Activated CD8-positive, alpha-beta T cell treated with anti-CD3 and anti-CD28 coated beads, Interleukin-2, amount 10 ng/mL, durations not matched to agents 7 days and 5 days (primary cell): ENCODE data around the gene NCKAP5. TPM values are rescaled to one million over a fixed set of nuclear protein-coding genes. Genes with fewer than 3 reads are reported as not detected.
"Not testable (repeated sequence)": the region's sequence is repeated elsewhere in the genome, so short reads cannot be mapped to it uniquely, and the experiment has no call there.

Experiments used
- ATAC-seq: fragments of 150-1000 bp; cut with Tn5 transposase; one replicate; pipeline ENCODE4 v1.10.0; 2021; ENCODE audit warnings: moderate library complexity
- CTCF ChIA-PET: fragments of 350-600 bp; sonication (Branson Sonifier 250); formaldehyde crosslinking; loops from one replicate; lab custom pipeline; 2021; ENCODE audit warnings: antibody characterized with exemption; lab: Charles Lee
- POLR2A ChIA-PET: fragments of 350-600 bp; sonication (Branson Sonifier 250); formaldehyde crosslinking; loops from one replicate; lab custom pipeline; 2021; ENCODE audit warnings: antibody characterized with exemption; lab: Charles Lee
- DNase-seq: peaks from one replicate; pipeline ENCODE4 v3.0.0-alpha.2; 2020
- H3K27ac Mint-ChIP-seq: one replicate; pipeline ENCODE4 v1.8.0; 2021; ENCODE audit warnings: mild to moderate bottlenecking, mixed read lengths
- H3K27me3 Mint-ChIP-seq: one replicate; pipeline ENCODE4 v1.8.0; 2021; ENCODE audit warnings: low read depth, mixed read lengths
- H3K36me3 Mint-ChIP-seq: one replicate; pipeline ENCODE4 v1.8.0; 2021; ENCODE audit warnings: low read depth, mixed read lengths
- H3K4me1 Mint-ChIP-seq: one replicate; pipeline ENCODE4 v1.8.0; 2021; ENCODE audit warnings: low read depth, mixed read lengths
- H3K4me3 Mint-ChIP-seq: one replicate; pipeline ENCODE4 v1.8.0; 2021; ENCODE audit warnings: mild to moderate bottlenecking, mixed read lengths
- H3K9me3 Mint-ChIP-seq: one replicate; pipeline ENCODE4 v1.8.0; 2022; ENCODE audit warnings: mixed read lengths; ENCODE audit not compliant: insufficient read depth
- total RNA-seq, 2 experiments: library from RNA; stranded (reverse); gene quantifications; one replicate each; pipeline ENCODE4 v1.2.3, GENCODE V29; 2021

The NCKAP5 gene
- total RNA-seq, 2 experiments from 2014 or later, result not detected

GRCh38 chr2:132698347-132698746 is 869.9 kb downstream of the NCKAP5 start:
- H3K4me1 Mint-ChIP-seq, H3K27me3 Mint-ChIP-seq, H3K27ac Mint-ChIP-seq, POLR2A ChIA-PET, ATAC-seq, H3K4me3 Mint-ChIP-seq, H3K36me3 Mint-ChIP-seq, DNase-seq, H3K9me3 Mint-ChIP-seq, CTCF ChIA-PET: not testable (repeated sequence)

- H3K27me3 Mint-ChIP-seq, result no peaks in the 10 kb centered on the region
- DNase-seq (no peak), ATAC-seq (no peak)
- ChIA-PET POLR2A (no interaction called here), CTCF (no interaction called here)
- H3K4me1 Mint-ChIP-seq, result no peaks in the 10 kb centered on the region
- no peak overlapping the region for H3K27ac Mint-ChIP-seq
- H3K4me3 Mint-ChIP-seq, result no peak overlapping the region
- no peaks in the 10 kb centered on the region for H3K9me3 Mint-ChIP-seq
- no peaks in the 10 kb centered on the region for H3K36me3 Mint-ChIP-seq
Measured at GRCh38 chr2:132697556-132698205, 870.6 kb downstream of the NCKAP5 start.

- H3K36me3 Mint-ChIP-seq, result no peaks in the 10 kb centered on the region
- no peak for DNase-seq
- ChIA-PET CTCF (no interaction called here), POLR2A (no interaction called here)
- no peaks in the 10 kb centered on the region for H3K9me3 Mint-ChIP-seq
- no peaks in the 10 kb centered on the region for H3K27me3 Mint-ChIP-seq
- no peak overlapping the region for H3K4me3 Mint-ChIP-seq
- H3K27ac Mint-ChIP-seq, result no peak overlapping the region
- ATAC-seq, result no peak
- H3K4me1 Mint-ChIP-seq, result no peaks in the 10 kb centered on the region
Measured at GRCh38 chr2:132692816-132693215, 875.4 kb downstream of the NCKAP5 start.

GRCh38 chr2:132691556-132691955 is 876.7 kb downstream of the NCKAP5 start:
- H3K36me3 Mint-ChIP-seq, result no peaks in the 10 kb centered on the region
- H3K4me3 Mint-ChIP-seq, result no peak overlapping the region
- H3K27ac Mint-ChIP-seq, result no peak overlapping the region
- no peaks in the 10 kb centered on the region for H3K27me3 Mint-ChIP-seq
- DNase-seq (no peak), ATAC-seq (no peak)
- no peaks in the 10 kb centered on the region for H3K4me1 Mint-ChIP-seq
- H3K9me3 Mint-ChIP-seq, result no peaks in the 10 kb centered on the region
- ChIA-PET CTCF (no interaction called here), POLR2A (no interaction called here)

- Mint-ChIP-seq H3K4me1 (no peaks in the 10 kb centered on the region), H3K36me3 (no peaks in the 10 kb centered on the region), H3K9me3 (no peaks in the 10 kb centered on the region), H3K27ac (no peak overlapping the region), H3K27me3 (no peaks in the 10 kb centered on the region), H3K4me3 (no peak overlapping the region)
- POLR2A ChIA-PET, result no interaction called here
- ATAC-seq (no peak), DNase-seq (no peak)
- CTCF ChIA-PET, result no interaction called here
Measured at GRCh38 chr2:132690664-132691303, 877.5 kb downstream of the NCKAP5 start.

GRCh38 chr2:132681766-132682165 is 886.5 kb downstream of the NCKAP5 start:
- ChIA-PET CTCF (no interaction called here), POLR2A (no interaction called here)
- DNase-seq (no peak), ATAC-seq (no peak)
- H3K4me1 Mint-ChIP-seq, result no peaks in the 10 kb centered on the region
- H3K4me3 Mint-ChIP-seq, result no peak overlapping the region
- no peak overlapping the region for H3K27ac Mint-ChIP-seq
- H3K36me3 Mint-ChIP-seq, result no peaks in the 10 kb centered on the region
- no peaks in the 10 kb centered on the region for H3K9me3 Mint-ChIP-seq
- H3K27me3 Mint-ChIP-seq, result no peaks in the 10 kb centered on the region

GRCh38 chr2:132680544-132680943 is 887.7 kb downstream of the NCKAP5 start:
- Mint-ChIP-seq H3K36me3 (no peaks in the 10 kb centered on the region), H3K27ac (no peak overlapping the region), H3K9me3 (no peaks in the 10 kb centered on the region), H3K27me3 (no peaks in the 10 kb centered on the region), H3K4me3 (no peak overlapping the region), H3K4me1 (no peaks in the 10 kb centered on the region)
- ChIA-PET POLR2A (no interaction called here), CTCF (no interaction called here)
- DNase-seq (no peak), ATAC-seq (no peak)

GRCh38 chr2:132678483-132678882 is 889.8 kb downstream of the NCKAP5 start:
- Mint-ChIP-seq H3K4me1 (no peaks in the 10 kb centered on the region), H3K27me3 (no peaks in the 10 kb centered on the region), H3K9me3 (no peaks in the 10 kb centered on the region), H3K4me3 (no peak overlapping the region), H3K36me3 (no peaks in the 10 kb centered on the region), H3K27ac (no peak overlapping the region)
- ATAC-seq (no peak), DNase-seq (no peak)
- CTCF ChIA-PET, result no interaction called here
- POLR2A ChIA-PET, result no interaction called here

GRCh38 chr2:132677661-132678060 is 890.6 kb downstream of the NCKAP5 start:
- Mint-ChIP-seq H3K4me1 (no peaks in the 10 kb centered on the region), H3K27ac (no peak overlapping the region), H3K9me3 (no peaks in the 10 kb centered on the region), H3K27me3 (no peaks in the 10 kb centered on the region), H3K36me3 (no peaks in the 10 kb centered on the region), H3K4me3 (no peak overlapping the region)
- ATAC-seq (no peak), DNase-seq (no peak)
- POLR2A ChIA-PET, result no interaction called here
- CTCF ChIA-PET, result no interaction called here

- CTCF ChIA-PET, result no interaction called here
- no peaks in the 10 kb centered on the region for H3K36me3 Mint-ChIP-seq
- H3K27me3 Mint-ChIP-seq, result no peaks in the 10 kb centered on the region
- ATAC-seq (no peak), DNase-seq (no peak)
- no peaks in the 10 kb centered on the region for H3K9me3 Mint-ChIP-seq
- POLR2A ChIA-PET, result no interaction called here
- H3K4me1 Mint-ChIP-seq, result no peaks in the 10 kb centered on the region
- H3K27ac Mint-ChIP-seq, result no peak overlapping the region
- H3K4me3 Mint-ChIP-seq, result no peak overlapping the region
Measured at GRCh38 chr2:132676999-132677398, 891.3 kb downstream of the NCKAP5 start.

- Mint-ChIP-seq H3K4me3 (no peak overlapping the region), H3K36me3 (peaks cover 4% of the 10 kb centered on the region), H3K9me3 (no peaks in the 10 kb centered on the region), H3K27me3 (peaks cover 28% of the 10 kb centered on the region), H3K27ac (no peak overlapping the region), H3K4me1 (no peaks in the 10 kb centered on the region)
- DNase-seq (no peak), ATAC-seq (no peak)
- ChIA-PET CTCF (no interaction called here), POLR2A (no interaction called here)
Measured at GRCh38 chr2:132671151-132671835, 897.0 kb downstream of the NCKAP5 start.

- H3K36me3 Mint-ChIP-seq, result peaks cover 4% of the 10 kb centered on the region
- no peaks in the 10 kb centered on the region for H3K4me1 Mint-ChIP-seq
- CTCF ChIA-PET, result no interaction called here
- H3K4me3 Mint-ChIP-seq, result no peak overlapping the region
- ATAC-seq, result no peak
- peaks cover 28% of the 10 kb centered on the region for H3K27me3 Mint-ChIP-seq
- no peak for DNase-seq
- H3K27ac Mint-ChIP-seq, result no peak overlapping the region
- POLR2A ChIA-PET, result no interaction called here
- no peaks in the 10 kb centered on the region for H3K9me3 Mint-ChIP-seq
Measured at GRCh38 chr2:132670496-132671150, 897.6 kb downstream of the NCKAP5 start.
